ENCODE results near the gene MTMR10. TPM values are rescaled to one million over a fixed set of nuclear protein-coding genes. Genes with fewer than 3 reads are reported as not detected.
A peak's percentile ranks its signal among the peaks of the same experiment; 100 is the strongest.

The MTMR10 gene
- total RNA-seq, 4 donors from 2014 or later, result 36.2 to 64.8 (median 45.9) TPM

- no peak for TF ChIP-seq CTCF (IDR thresholded peaks at IDR 0.05)
- intact Hi-C loops (cut with DNase I), result no loop called here
These were observed 45.4 kb upstream of the MTMR10 start for GRCh38 chr15:31036783-31037182.

GRCh38 chr15:31035610-31036009, 44.2 kb upstream of the MTMR10 start:
- no peaks in the 10 kb centered on the region for H3K27me3 ChIP-seq
- TF ChIP-seq CTCF (IDR thresholded peaks at IDR 0.05) (no peak), POLR2A (IDR thresholded peaks at IDR 0.05) (no peak)
- H3K36me3 ChIP-seq, result no peaks in the 10 kb centered on the region
- 89% methylated on average over 7 of the region's 7 CpGs for WGBS, 2 donors
- H3K4me1 ChIP-seq, result peaks cover 14 to 16% of the 10 kb centered on the region in 2 donors
- no peak for DNase-seq
- no peaks in the 10 kb centered on the region for H3K9me3 ChIP-seq
- H3K27ac ChIP-seq, result no peak overlapping the region
- intact Hi-C loops (cut with DNase I), result no loop called here
- H3K4me3 ChIP-seq (replicated peaks in 1 of 3), result no peak overlapping the region

More at GRCh38 chr15:31036783-31037182, 45.4 kb upstream of the MTMR10 start:
- H3K36me3 ChIP-seq, result no peaks in the 10 kb centered on the region
- H3K4me3 ChIP-seq (replicated peaks in 1 of 3), result no peak overlapping the region
- no peaks in the 10 kb centered on the region for H3K9me3 ChIP-seq
- H3K4me1 ChIP-seq, result peaks cover 14 to 16% of the 10 kb centered on the region in 2 donors
- 92 to 95% methylated on average over 9 of the region's 9 CpGs for WGBS, 2 donors
- no peaks in the 10 kb centered on the region for H3K27me3 ChIP-seq
- no peak for DNase-seq
- H3K27ac ChIP-seq, result no peak overlapping the region

DNA sequence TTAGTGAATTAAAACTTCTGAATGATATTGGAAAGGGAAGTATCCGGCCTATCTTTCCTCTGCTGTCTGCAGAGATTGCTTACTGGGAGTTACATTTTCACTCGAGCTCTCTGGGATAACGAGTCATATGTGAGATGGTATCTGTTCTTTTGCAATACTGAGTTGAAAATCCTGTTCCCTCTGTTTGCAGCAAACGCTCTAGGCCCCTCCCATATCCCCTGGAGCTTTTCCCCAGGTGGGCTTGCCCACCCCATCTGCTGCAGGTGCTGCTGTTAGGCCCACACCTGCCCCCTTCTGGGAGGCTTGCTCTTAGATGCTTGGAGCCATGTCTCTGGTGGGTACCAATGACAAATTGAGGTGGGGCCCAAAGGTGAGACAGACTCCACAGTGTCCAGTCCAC, 42.7 kb upstream of the MTMR10 start:
- Histone ChIP-seq H3K4me1 (peaks cover 14 to 16% of the 10 kb centered on the region in 2 donors), H3K27ac (no peak overlapping the region), H3K9me3 (no peaks in the 10 kb centered on the region), H3K27me3 (no peaks in the 10 kb centered on the region), H3K4me3 (replicated peaks in 1 of 3) (no peak overlapping the region), H3K36me3 (no peaks in the 10 kb centered on the region)
- TF ChIP-seq CTCF (IDR thresholded peaks at IDR 0.05) (no peak), POLR2A (IDR thresholded peaks at IDR 0.05) (no peak)
- intact Hi-C loops (cut with DNase I), result no loop called here
- no peak for DNase-seq
- 66 to 71% methylated on average over 4 of the region's 4 CpGs for WGBS, 2 donors

DNA sequence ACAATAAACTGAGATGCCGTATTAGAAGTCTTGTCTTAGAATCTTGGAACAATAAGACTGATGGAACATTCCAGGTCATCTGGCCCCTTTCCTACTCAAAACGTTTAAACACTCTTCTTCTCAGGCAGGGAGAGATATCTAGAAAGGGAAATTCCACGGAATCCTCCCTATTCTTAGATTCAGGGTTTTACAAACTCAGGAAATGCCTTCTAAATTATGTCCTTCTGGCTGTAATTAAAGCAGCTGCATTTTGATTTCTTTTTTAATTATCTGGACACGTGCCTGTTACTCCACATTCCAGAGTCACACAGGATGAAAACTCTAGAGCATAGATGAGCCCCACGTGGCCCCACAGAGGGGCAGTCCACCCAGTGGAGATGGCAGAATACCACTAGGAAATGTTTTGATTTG, 41.5 kb upstream of the MTMR10 start:
- no peak overlapping the region for H3K4me3 ChIP-seq (replicated peaks in 1 of 3)
- H3K9me3 ChIP-seq, result no peaks in the 10 kb centered on the region
- no peaks in the 10 kb centered on the region for H3K27me3 ChIP-seq
- peak overlapping the region in 2 of 3 donors; percentile 4 to 29 for H3K27ac ChIP-seq
- peak; percentile 20 to 25 for DNase-seq
- 20 to 28% methylated on average over 5 of the region's 5 CpGs for WGBS, 2 donors
- TF ChIP-seq CTCF (IDR thresholded peaks at IDR 0.05), result no peak
- TF ChIP-seq POLR2A (IDR thresholded peaks at IDR 0.05), result no peak
- intact Hi-C loops (cut with DNase I), result no loop called here
- peaks cover 14 to 16% of the 10 kb centered on the region in 2 donors for H3K4me1 ChIP-seq
- H3K36me3 ChIP-seq, result no peaks in the 10 kb centered on the region

DNA sequence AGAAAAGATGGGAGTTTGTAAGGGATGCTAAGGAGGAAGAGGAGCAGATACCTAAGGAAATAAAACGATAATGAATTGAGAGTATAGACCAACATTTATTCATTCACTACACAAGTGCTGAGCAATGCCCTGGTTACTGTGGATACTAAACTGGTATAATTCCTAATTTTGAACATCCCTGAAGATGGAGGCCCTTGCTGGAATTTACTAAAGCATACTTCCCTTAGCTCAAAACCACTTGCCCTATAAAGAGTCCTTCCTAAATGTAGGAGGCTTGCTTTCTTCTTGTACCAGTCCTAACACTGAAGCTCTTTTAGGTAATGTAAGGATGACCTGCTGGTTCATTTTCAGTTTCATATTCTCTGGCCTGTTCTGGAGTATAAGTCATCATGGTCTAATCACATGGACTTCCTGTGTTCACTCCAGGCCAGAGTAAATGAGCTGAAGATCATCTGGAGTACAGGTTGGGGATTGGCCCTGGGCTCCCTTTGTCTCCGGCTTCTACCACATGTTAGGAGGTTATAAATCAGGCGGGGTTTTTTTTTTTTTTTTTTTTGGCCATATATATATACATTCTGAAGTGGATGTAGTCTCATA, 40.1 kb upstream of the MTMR10 start:
- no peaks in the 10 kb centered on the region for H3K27me3 ChIP-seq
- no peaks in the 10 kb centered on the region for H3K9me3 ChIP-seq
- peaks cover 14 to 16% of the 10 kb centered on the region in 2 donors for H3K4me1 ChIP-seq
- no peak for TF ChIP-seq POLR2A (IDR thresholded peaks at IDR 0.05)
- no peak for TF ChIP-seq CTCF (IDR thresholded peaks at IDR 0.05)
- WGBS, 2 donors, result 94 to 96% methylated on average over 3 of the region's 3 CpGs
- no peak for DNase-seq
- intact Hi-C loops (cut with DNase I), result no loop called here
- H3K36me3 ChIP-seq, result no peaks in the 10 kb centered on the region
- no peak overlapping the region for H3K27ac ChIP-seq
- H3K4me3 ChIP-seq (replicated peaks in 1 of 3), result no peak overlapping the region
